GM21447 (cell line): ENCODE measurements around the gene MOK.

ENCODE experiments used
- ATAC-seq: cut with Tn5 transposase; IDR thresholded peaks from one replicate; pipeline ENCODE4 v1.9.1; 2021; ENCODE audit not compliant: unreplicated experiment

Gene MOK

GRCh38 chr14:102226356-102227125 lies 78.4 kb downstream of the MOK start:
- ATAC-seq = no peak

GRCh38 chr14:102225936-102226335 lies 79.0 kb downstream of the MOK start:
- ATAC-seq = no peak

GRCh38 chr14:102225386-102225785 lies 79.6 kb downstream of the MOK start:
- ATAC-seq = no peak

- ATAC-seq = no peak
Measured at GRCh38 chr14:102223682-102224081, 81.3 kb downstream of the MOK start.

GRCh38 chr14:102222751-102223150 lies 82.2 kb downstream of the MOK start:
- ATAC-seq = no peak

- no peak for ATAC-seq
Measured at GRCh38 chr14:102222009-102222575, 82.9 kb downstream of the MOK start.

GRCh38 chr14:102221026-102221425 lies 83.9 kb downstream of the MOK start:
- ATAC-seq = no peak

- ATAC-seq = peak; percentile 97
Measured at GRCh38 chr14:102220031-102220430, 84.9 kb downstream of the MOK start.

GRCh38 chr14:102219316-102219715 lies 85.6 kb downstream of the MOK start:
- ATAC-seq = no peak

- ATAC-seq = no peak
Measured at GRCh38 chr14:102218688-102219087, 86.3 kb downstream of the MOK start.

- no peak for ATAC-seq
Measured at GRCh38 chr14:102217987-102218421, 87.0 kb downstream of the MOK start.

GRCh38 chr14:102217399-102217798 lies 87.6 kb downstream of the MOK start:
- no peak for ATAC-seq

GRCh38 chr14:102215576-102216250 lies 89.3 kb downstream of the MOK start:
- no peak for ATAC-seq

- no peak for ATAC-seq
Measured at GRCh38 chr14:102215071-102215470, 89.9 kb downstream of the MOK start.

GRCh38 chr14:102213984-102214658 lies 90.8 kb downstream of the MOK start:
- ATAC-seq = no peak

GRCh38 chr14:102213470-102213869 lies 91.5 kb downstream of the MOK start:
- no peak for ATAC-seq

GRCh38 chr14:102212845-102213244 lies 92.1 kb downstream of the MOK start:
- no peak for ATAC-seq

- no peak for ATAC-seq
Measured at GRCh38 chr14:102212356-102212755, 92.6 kb downstream of the MOK start.

GRCh38 chr14:102211240-102211639 lies 93.7 kb downstream of the MOK start:
- ATAC-seq = no peak

GRCh38 chr14:102210421-102211042 lies 94.4 kb downstream of the MOK start:
- ATAC-seq = no peak
